HUES6 (cell line): ENCODE measurements around the gene UBE2D2.
A peak's percentile ranks its signal among the peaks of the same experiment; 100 is the strongest.

Experiments
- H3K27ac ChIP-seq: 2 replicates; pipeline ENCODE4 v1.7.0; 2013; ENCODE audit warnings: low read depth, mild to moderate bottlenecking, low read length, inconsistent platforms
- H3K27me3 ChIP-seq: 2 replicates; pipeline ENCODE4 v1.6.1; 2013; ENCODE audit warnings: low read length; ENCODE audit not compliant: control insufficient read depth, insufficient read depth
- H3K36me3 ChIP-seq: 2 replicates; pipeline ENCODE4 v1.6.1; 2013; ENCODE audit warnings: low read length; ENCODE audit not compliant: control insufficient read depth, insufficient read depth
- H3K4me1 ChIP-seq: 2 replicates; pipeline ENCODE4 v1.6.1; 2013; ENCODE audit warnings: low read length; ENCODE audit not compliant: control insufficient read depth, insufficient read depth
- H3K4me3 ChIP-seq: 2 replicates; pipeline ENCODE4 v1.5.1; 2013; ENCODE audit warnings: low read depth, low read length
- H3K9ac ChIP-seq: one replicate; pipeline ENCODE4 v1.6.1; 2013; ENCODE audit warnings: mild to moderate bottlenecking, low read length
- H3K9me3 ChIP-seq: 2 replicates; pipeline ENCODE4 v1.6.1; 2013; ENCODE audit warnings: low read depth, low read length; ENCODE audit not compliant: control insufficient read depth, insufficient read depth

Gene UBE2D2

GRCh38 chr5:139666551-139666950 lies 105.4 kb downstream of the UBE2D2 start:
- H3K27me3 ChIP-seq, result no peaks in the 10 kb centered on the region
- H3K4me3 ChIP-seq, result no peak overlapping the region
- H3K9ac ChIP-seq, result no peak overlapping the region
- no peak overlapping the region for H3K27ac ChIP-seq
- H3K4me1 ChIP-seq, result peaks cover 71% of the 10 kb centered on the region
- H3K36me3 ChIP-seq, result peaks cover 2% of the 10 kb centered on the region; the same call in 1 of the 2 replicates
- H3K9me3 ChIP-seq, result no peaks in the 10 kb centered on the region

GRCh38 chr5:139667001-139667729 lies 106.0 kb downstream of the UBE2D2 start:
- H3K27ac ChIP-seq, result no peak overlapping the region
- 0 out of 2 replicates have a peak overlapping the region, but pooled peaks have one; percentile 40 for H3K4me3 ChIP-seq
- H3K4me1 ChIP-seq, result peaks cover 74% of the 10 kb centered on the region
- peaks cover 2% of the 10 kb centered on the region; the same call in 1 of the 2 replicates for H3K36me3 ChIP-seq
- no peak overlapping the region for H3K9ac ChIP-seq
- no peaks in the 10 kb centered on the region for H3K27me3 ChIP-seq
- H3K9me3 ChIP-seq, result no peaks in the 10 kb centered on the region

GRCh38 chr5:139667730-139668063 lies 106.6 kb downstream of the UBE2D2 start:
- no peak overlapping the region for H3K9ac ChIP-seq
- no peak overlapping the region for H3K27ac ChIP-seq
- peaks cover 76% of the 10 kb centered on the region for H3K4me1 ChIP-seq
- H3K4me3 ChIP-seq, result peak overlapping the region; percentile 40; the same call in 1 of the 2 replicates
- no peaks in the 10 kb centered on the region for H3K9me3 ChIP-seq
- no peaks in the 10 kb centered on the region for H3K27me3 ChIP-seq
- H3K36me3 ChIP-seq, result peaks cover 2% of the 10 kb centered on the region; the same call in 1 of the 2 replicates

- Histone ChIP-seq H3K27me3 (no peaks in the 10 kb centered on the region), H3K4me1 (peaks cover 77% of the 10 kb centered on the region), H3K27ac (0 out of 2 replicates have a peak overlapping the region, but pooled peaks have one; percentile 43), H3K9ac (peak overlapping the region; percentile 57), H3K9me3 (no peaks in the 10 kb centered on the region), H3K36me3 (peaks cover 2% of the 10 kb centered on the region; the same call in 1 of the 2 replicates), H3K4me3 (peak overlapping the region; percentile 40)
These were observed 107.1 kb downstream of the UBE2D2 start for GRCh38 chr5:139668064-139668880.

GRCh38 chr5:139668924-139669661 lies 108.0 kb downstream of the UBE2D2 start:
- H3K4me3 ChIP-seq, result no peak overlapping the region
- peaks cover 70% of the 10 kb centered on the region for H3K4me1 ChIP-seq
- peak overlapping the region; percentile 57 for H3K9ac ChIP-seq

GRCh38 chr5:139669662-139670368 lies 108.7 kb downstream of the UBE2D2 start:
- Histone ChIP-seq H3K9me3 (no peaks in the 10 kb centered on the region), H3K27ac (no peak overlapping the region), H3K9ac (no peak overlapping the region), H3K4me1 (peaks cover 65% of the 10 kb centered on the region), H3K36me3 (peaks cover under 1% of the 10 kb centered on the region; the same call in 1 of the 2 replicates), H3K4me3 (no peak overlapping the region), H3K27me3 (no peaks in the 10 kb centered on the region)

More at GRCh38 chr5:139668924-139669661, 108.0 kb downstream of the UBE2D2 start:
- Histone ChIP-seq H3K27me3 (no peaks in the 10 kb centered on the region), H3K9me3 (no peaks in the 10 kb centered on the region), H3K27ac (no peak overlapping the region), H3K36me3 (peaks cover 2% of the 10 kb centered on the region; the same call in 1 of the 2 replicates)

GRCh38 chr5:139670369-139671095 lies 109.4 kb downstream of the UBE2D2 start:
- Histone ChIP-seq H3K9me3 (no peaks in the 10 kb centered on the region), H3K4me3 (no peak overlapping the region), H3K27ac (no peak overlapping the region), H3K4me1 (peaks cover 63% of the 10 kb centered on the region), H3K9ac (no peak overlapping the region), H3K27me3 (no peaks in the 10 kb centered on the region), H3K36me3 (no peaks in the 10 kb centered on the region; the same call in 1 of the 2 replicates)

GRCh38 chr5:139671096-139671841 lies 110.1 kb downstream of the UBE2D2 start:
- no peak overlapping the region for H3K9ac ChIP-seq
- H3K4me1 ChIP-seq, result peaks cover 63% of the 10 kb centered on the region
- no peaks in the 10 kb centered on the region; the same call in 1 of the 2 replicates for H3K36me3 ChIP-seq
- H3K9me3 ChIP-seq, result no peaks in the 10 kb centered on the region
- H3K4me3 ChIP-seq, result no peak overlapping the region
- no peak overlapping the region; the same call in 1 of the 2 replicates for H3K27ac ChIP-seq
- H3K27me3 ChIP-seq, result no peaks in the 10 kb centered on the region

GRCh38 chr5:139675213-139675612 lies 114.1 kb downstream of the UBE2D2 start:
- Histone ChIP-seq H3K9ac (no peak overlapping the region), H3K36me3 (peaks cover 6% of the 10 kb centered on the region), H3K4me1 (peaks cover 55% of the 10 kb centered on the region), H3K27ac (no peak overlapping the region), H3K27me3 (no peaks in the 10 kb centered on the region), H3K4me3 (no peak overlapping the region), H3K9me3 (no peaks in the 10 kb centered on the region)
